PC-9 (cell line): Measurements from ENCODE around the gene ASTN2.

Experiments used
- CTCF ChIP-seq: fragments of 200-600 bp; sonication (generic); conservative IDR thresholded peaks from 2 replicates; pipeline ENCODE4 v1.6.1; 2017; ENCODE audit warnings: mixed run types, antibody characterized with exemption, mild to moderate bottlenecking, moderate library complexity
- EZH2 ChIP-seq: fragments of 200-600 bp; sonication (generic); IDR thresholded peaks from 2 replicates; pipeline ENCODE4 v1.8.0; 2017; ENCODE audit warnings: antibody characterized with exemption, low read depth

GRCh38 chr9:116658265-116658664 is 756.6 kb downstream of the ASTN2 start:
- TF ChIP-seq CTCF: no peak
- no peak for TF ChIP-seq EZH2
